ENCODE data around the gene NKX2-3.

The NKX2-3 gene

GRCh38 chr10:99536338-99537085 is 3.8 kb downstream of the NKX2-3 start:
- no peak for DNase-seq (ENCODE audit: low read depth in 2 of 2)
- TF ChIP-seq, protein P1, sequence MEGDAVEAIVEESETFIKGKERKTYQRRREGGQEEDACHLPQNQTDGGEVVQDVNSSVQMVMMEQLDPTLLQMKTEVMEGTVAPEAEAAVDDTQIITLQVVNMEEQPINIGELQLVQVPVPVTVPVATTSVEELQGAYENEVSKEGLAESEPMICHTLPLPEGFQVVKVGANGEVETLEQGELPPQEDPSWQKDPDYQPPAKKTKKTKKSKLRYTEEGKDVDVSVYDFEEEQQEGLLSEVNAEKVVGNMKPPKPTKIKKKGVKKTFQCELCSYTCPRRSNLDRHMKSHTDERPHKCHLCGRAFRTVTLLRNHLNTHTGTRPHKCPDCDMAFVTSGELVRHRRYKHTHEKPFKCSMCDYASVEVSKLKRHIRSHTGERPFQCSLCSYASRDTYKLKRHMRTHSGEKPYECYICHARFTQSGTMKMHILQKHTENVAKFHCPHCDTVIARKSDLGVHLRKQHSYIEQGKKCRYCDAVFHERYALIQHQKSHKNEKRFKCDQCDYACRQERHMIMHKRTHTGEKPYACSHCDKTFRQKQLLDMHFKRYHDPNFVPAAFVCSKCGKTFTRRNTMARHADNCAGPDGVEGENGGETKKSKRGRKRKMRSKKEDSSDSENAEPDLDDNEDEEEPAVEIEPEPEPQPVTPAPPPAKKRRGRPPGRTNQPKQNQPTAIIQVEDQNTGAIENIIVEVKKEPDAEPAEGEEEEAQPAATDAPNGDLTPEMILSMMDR (IDR thresholded peaks at IDR 0.05; ENCODE audit: low read depth, low read length) = no peak
- no peak overlapping the region for H3K4me3 ChIP-seq (replicated peaks in 1 of 2; ENCODE audit: low read depth in 2 of 2, low read length in 2 of 2)

GRCh38 chr10:99537086-99537988 is 4.6 kb downstream of the NKX2-3 start:
- TF ChIP-seq, protein P1 (IDR thresholded peaks at IDR 0.05; ENCODE audit: low read depth, low read length) = no peak
- H3K4me3 ChIP-seq (replicated peaks in 1 of 2; ENCODE audit: low read depth in 2 of 2, low read length in 2 of 2) = peak overlapping the region in 1 of 2 donors; percentile 8
- no peak for DNase-seq (ENCODE audit: low read depth in 2 of 2)

DNA sequence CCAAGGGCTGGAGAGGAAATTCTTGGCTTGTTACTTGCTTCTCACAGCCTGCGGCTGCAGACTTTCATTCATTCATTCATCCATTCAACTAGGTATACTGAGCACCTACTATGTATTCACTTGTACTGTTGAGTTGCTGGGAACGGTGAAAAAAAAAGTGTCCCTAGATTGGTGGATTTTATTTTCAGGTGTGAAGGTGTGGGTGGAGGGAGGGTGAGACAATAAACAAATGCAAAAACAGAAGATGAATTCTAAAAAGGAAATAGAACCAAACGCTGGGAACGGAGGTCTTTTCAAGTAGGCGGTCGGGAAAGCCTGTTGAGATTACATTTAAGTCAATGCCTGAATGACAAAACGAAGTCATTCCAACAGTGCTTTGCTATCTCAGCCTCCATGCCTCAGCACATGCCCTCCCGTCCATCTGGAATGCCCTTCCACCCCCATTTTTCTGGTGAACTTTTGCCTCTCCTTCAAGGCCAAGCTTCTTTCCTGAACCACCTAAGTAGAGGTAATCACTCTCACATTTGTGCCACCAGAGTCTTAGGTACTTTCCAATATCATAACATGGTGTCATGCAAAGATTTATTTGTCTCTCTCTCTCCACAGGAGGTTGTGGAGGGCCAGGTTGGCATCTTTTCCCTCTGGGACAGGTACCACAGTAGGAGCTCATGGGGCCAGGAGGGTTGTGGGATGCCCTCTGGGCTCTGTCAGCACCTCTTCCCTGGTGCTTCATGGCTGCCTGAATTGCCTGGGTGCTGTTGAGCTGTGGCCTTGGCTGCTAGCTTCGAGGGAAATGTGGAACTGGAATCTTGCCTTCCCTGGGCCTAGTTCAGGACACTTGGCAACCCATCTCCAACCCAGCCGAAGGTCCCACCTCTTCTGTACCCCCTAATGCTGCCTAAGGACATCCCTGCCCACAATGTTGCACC is 5.5 kb downstream of the NKX2-3 start:
- TF ChIP-seq, protein P1 (IDR thresholded peaks at IDR 0.05; ENCODE audit: low read depth, low read length) = no peak
- DNase-seq (ENCODE audit: low read depth in 2 of 2) = no peak
- no peak overlapping the region for H3K4me3 ChIP-seq (replicated peaks in 1 of 2; ENCODE audit: low read depth in 2 of 2, low read length in 2 of 2)

GRCh38 chr10:99539120-99539519 is 6.4 kb downstream of the NKX2-3 start:
- TF ChIP-seq, protein P1 (IDR thresholded peaks at IDR 0.05; ENCODE audit: low read depth, low read length) = no peak
- DNase-seq (ENCODE audit: low read depth in 2 of 2) = no peak
- no peak overlapping the region for H3K4me3 ChIP-seq (replicated peaks in 1 of 2; ENCODE audit: low read depth in 2 of 2, low read length in 2 of 2)

GRCh38 chr10:99539820-99540219 is 7.1 kb downstream of the NKX2-3 start:
- no peak for DNase-seq (ENCODE audit: low read depth in 2 of 2)
- TF ChIP-seq, protein P1 (IDR thresholded peaks at IDR 0.05; ENCODE audit: low read depth, low read length) = no peak
- H3K4me3 ChIP-seq (replicated peaks in 1 of 2; ENCODE audit: low read depth in 2 of 2, low read length in 2 of 2) = no peak overlapping the region

GRCh38 chr10:99540306-99540656 is 7.5 kb downstream of the NKX2-3 start:
- TF ChIP-seq, protein P1 (IDR thresholded peaks at IDR 0.05; ENCODE audit: low read depth, low read length) = no peak
- H3K4me3 ChIP-seq (replicated peaks in 1 of 2; ENCODE audit: low read depth in 2 of 2, low read length in 2 of 2) = no peak overlapping the region
- DNase-seq (ENCODE audit: low read depth in 2 of 2) = no peak
